ENCODE data around the gene CD320. TPM values are rescaled to one million over a fixed set of nuclear protein-coding genes. Genes with fewer than 3 reads are reported as not detected.

Gene CD320
- total and polyA plus RNA-seq, 2 experiments from 2014 or later, result 87.0 to 124 TPM

GRCh38 chr19:8256276-8257051 lies 51.7 kb downstream of the CD320 start:
- peaks cover 17% of the 10 kb centered on the region for H3K4me1 Mint-ChIP-seq

DNA sequence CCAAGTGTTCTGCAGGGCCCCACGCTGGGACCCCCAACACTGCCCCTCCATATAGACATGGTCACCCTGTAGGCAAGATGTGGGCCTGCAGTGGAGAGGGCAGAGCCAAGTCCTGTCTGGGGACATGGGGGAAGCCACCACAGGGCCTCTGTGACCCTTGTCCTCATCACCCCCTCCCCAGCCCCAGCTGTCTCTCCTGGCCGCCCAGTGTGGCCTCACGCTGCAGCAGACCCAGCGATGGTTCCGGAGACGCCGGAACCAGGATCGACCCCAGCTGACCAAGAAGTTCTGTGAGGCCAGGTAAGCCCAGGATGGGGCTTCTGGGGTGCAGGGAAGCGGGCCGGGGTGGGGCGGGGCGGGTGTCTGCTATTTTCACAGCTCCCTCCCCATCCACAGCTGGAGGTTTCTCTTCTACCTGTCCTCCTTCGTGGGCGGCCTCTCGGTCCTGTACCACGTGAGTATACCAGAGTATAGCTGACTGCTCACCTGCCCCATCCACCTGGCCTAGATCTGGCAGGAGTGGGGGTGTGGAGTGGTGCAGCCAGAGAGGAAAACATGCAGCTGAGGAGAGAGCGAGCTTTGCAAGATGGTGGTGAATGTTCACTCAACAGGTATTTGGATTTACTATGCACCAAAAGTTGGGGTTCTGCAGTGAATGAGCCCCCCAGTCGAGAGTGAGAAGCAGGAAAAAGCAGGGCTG lies 52.6 kb downstream of the CD320 start:
- no peak overlapping the region for H3K4me3 ChIP-seq
- DNase-seq (ENCODE audit: low spot score) (no peak), ATAC-seq (no peak)
- peaks cover 14% of the 10 kb centered on the region; the same call in 1 of the 2 replicates for H3K36me3 ChIP-seq (ENCODE audit: insufficient read depth)
- H3F3A ChIP-seq (replicated peaks; ENCODE audit: low read depth), result peaks cover 22% of the 10 kb centered on the region
- H4K20me1 ChIP-seq (replicated peaks; ENCODE audit: insufficient read depth), result peaks cover 5% of the 10 kb centered on the region; the same call in 1 of the 2 replicates
- Mint-ChIP-seq H3K9me3 (no peaks in the 10 kb centered on the region), H3K27ac (no peak overlapping the region), H3K27me3 (ENCODE audit: insufficient read depth, low read depth, poor library complexity) (peaks cover 4% of the 10 kb centered on the region), H3K36me3 (ENCODE audit: low read depth) (peaks cover 55% of the 10 kb centered on the region), H3K4me3 (no peak overlapping the region), H3K4me1 (peaks cover 17% of the 10 kb centered on the region)
- H3K27me3 ChIP-seq (ENCODE audit: insufficient read depth), result no peaks in the 10 kb centered on the region
- H3K27ac ChIP-seq (ENCODE audit: low read depth), result no peak overlapping the region
- no peaks in the 10 kb centered on the region for H3K79me2 ChIP-seq (replicated peaks; ENCODE audit: insufficient read depth)
- no peak overlapping the region for H3K4me2 ChIP-seq
- no peaks in the 10 kb centered on the region for H3K9me2 ChIP-seq (ENCODE audit: insufficient read depth)
- no peak overlapping the region for H2AFZ ChIP-seq
- H3K4me1 ChIP-seq (ENCODE audit: insufficient read depth), result 0 out of 2 replicates have a peak, but pooled peaks cover 3% of the 10 kb centered on the region
- TF ChIP-seq JUNB (IDR thresholded peaks at IDR 0.05; ENCODE audit: unreplicated experiment), result no peak
- TF ChIP-seq, protein P1, sequence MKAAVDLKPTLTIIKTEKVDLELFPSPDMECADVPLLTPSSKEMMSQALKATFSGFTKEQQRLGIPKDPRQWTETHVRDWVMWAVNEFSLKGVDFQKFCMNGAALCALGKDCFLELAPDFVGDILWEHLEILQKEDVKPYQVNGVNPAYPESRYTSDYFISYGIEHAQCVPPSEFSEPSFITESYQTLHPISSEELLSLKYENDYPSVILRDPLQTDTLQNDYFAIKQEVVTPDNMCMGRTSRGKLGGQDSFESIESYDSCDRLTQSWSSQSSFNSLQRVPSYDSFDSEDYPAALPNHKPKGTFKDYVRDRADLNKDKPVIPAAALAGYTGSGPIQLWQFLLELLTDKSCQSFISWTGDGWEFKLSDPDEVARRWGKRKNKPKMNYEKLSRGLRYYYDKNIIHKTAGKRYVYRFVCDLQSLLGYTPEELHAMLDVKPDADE (IDR thresholded peaks at IDR 0.05), result no peak

More at GRCh38 chr19:8256276-8257051, 51.7 kb downstream of the CD320 start:
- no peak for DNase-seq (ENCODE audit: low spot score)
- Histone ChIP-seq H4K20me1 (replicated peaks; ENCODE audit: insufficient read depth) (peaks cover 5% of the 10 kb centered on the region; the same call in 1 of the 2 replicates), H3K4me2 (no peak overlapping the region), H3K4me3 (no peak overlapping the region), H3F3A (replicated peaks; ENCODE audit: low read depth) (peaks cover 22% of the 10 kb centered on the region), H3K27ac (ENCODE audit: low read depth) (no peak overlapping the region), H3K4me1 (ENCODE audit: insufficient read depth) (0 out of 2 replicates have a peak, but pooled peaks cover 6% of the 10 kb centered on the region), H3K27me3 (ENCODE audit: insufficient read depth) (no peaks in the 10 kb centered on the region), H3K79me2 (replicated peaks; ENCODE audit: insufficient read depth) (no peaks in the 10 kb centered on the region), H2AFZ (no peak overlapping the region), H3K9me2 (ENCODE audit: insufficient read depth) (no peaks in the 10 kb centered on the region), H3K36me3 (ENCODE audit: insufficient read depth) (peaks cover 14% of the 10 kb centered on the region; the same call in 1 of the 2 replicates)
- Mint-ChIP-seq H3K27me3 (ENCODE audit: insufficient read depth, low read depth, poor library complexity) (peaks cover 7% of the 10 kb centered on the region), H3K36me3 (ENCODE audit: low read depth) (peaks cover 54% of the 10 kb centered on the region), H3K9me3 (no peaks in the 10 kb centered on the region), H3K4me3 (no peak overlapping the region), H3K27ac (no peak overlapping the region)
- ATAC-seq, result no peak
- TF ChIP-seq CTCF (conservative IDR thresholded peaks at IDR 0.05; ENCODE audit: low read depth in 2 of 2) (peak in 1 of 2 experiments; percentile 13; a peak in 2 of 4 replicates), POLR2AphosphoS5 (IDR thresholded peaks at IDR 0.05; ENCODE audit: low read depth) (no peak)
